HepG2 (cell line): ENCODE results near the gene GDF15.
A peak's percentile ranks its signal among the peaks of the same experiment; 100 is the strongest.

Experiments used
- ATAD3A ChIP-seq: sonication (generic); formaldehyde crosslinking; IDR thresholded peaks from 2 replicates; pipeline ENCODE4 v1.4.0; 2020; ENCODE audit warnings: missing genetic modification reagents
- BHLHE40 ChIP-seq: IDR thresholded peaks from 2 replicates; pipeline ENCODE4 v1.6.1; 2011; ENCODE audit warnings: low read length, improper control_type of control experiment
- EP300 ChIP-seq, 3 experiments: sonication (generic) in 1 of 3; formaldehyde crosslinking in 1 of 3; IDR thresholded peaks; 2 replicates each; pipeline versions ENCODE4 v1.5.1 to v1.6.1; 2011 to 2020; ENCODE audit warnings: low read depth in 2 of 3, low read length in 2 of 3, borderline replicate concordance in 1 of 3, improper control_type of control experiment in 1 of 3, mild to moderate bottlenecking in 1 of 3, missing genetic modification reagents in 1 of 3, moderate library complexity in 1 of 3
- FOSL1 ChIP-seq: sonication (generic); formaldehyde crosslinking; IDR thresholded peaks from 2 replicates; pipeline ENCODE4 v1.9.0; 2021; ENCODE audit warnings: missing genetic modification reagents, borderline replicate concordance
- GLI4 ChIP-seq: sonication (generic); formaldehyde crosslinking; IDR thresholded peaks from 2 replicates; pipeline ENCODE4 v1.5.1; 2020; ENCODE audit warnings: missing genetic modification reagents, mild to moderate bottlenecking, moderate library complexity, borderline replicate concordance
- HIVEP1 ChIP-seq: sonication (generic); formaldehyde crosslinking; IDR thresholded peaks from 2 replicates; pipeline ENCODE4 v1.4.0; 2020; ENCODE audit warnings: mild to moderate bottlenecking, missing genetic modification reagents
- HOXA7 ChIP-seq: sonication (generic); formaldehyde crosslinking; IDR thresholded peaks from 2 replicates; pipeline ENCODE4 v1.8.1; 2022; ENCODE audit warnings: mild to moderate bottlenecking, missing genetic modification reagents, moderate library complexity
- MED1 ChIP-seq: sonication (generic); formaldehyde crosslinking; IDR thresholded peaks from 2 replicates; pipeline ENCODE4 v1.4.0; 2020; ENCODE audit warnings: missing genetic modification reagents
- PPARG ChIP-seq: conservative IDR thresholded peaks from 2 replicates; pipeline ENCODE4 v1.6.1; 2016; ENCODE audit warnings: missing biosample characterization, missing genetic modification reagents
- ZNF24 ChIP-seq: fragments of 450-650 bp; IDR thresholded peaks from 2 replicates; pipeline ENCODE4 v1.6.1; 2017; ENCODE audit warnings: antibody characterized with exemption, mild to moderate bottlenecking
- TF ChIP-seq, protein P1 (sequence below): sonication (generic); formaldehyde crosslinking; IDR thresholded peaks from 2 replicates; pipeline ENCODE4 v1.5.0; 2020; ENCODE audit warnings: missing genetic modification reagents
- TF ChIP-seq, protein P2 (sequence below): sonication (generic); formaldehyde crosslinking; IDR thresholded peaks from 2 replicates; pipeline ENCODE4 v1.4.0; 2020; ENCODE audit warnings: mild to moderate bottlenecking, missing genetic modification reagents
- TF ChIP-seq, protein P3 (sequence below): sonication (generic); formaldehyde crosslinking; IDR thresholded peaks from 2 replicates; pipeline ENCODE4 v1.5.0; 2020; ENCODE audit warnings: mild to moderate bottlenecking, missing genetic modification reagents, borderline replicate concordance
- TF ChIP-seq, protein P4 (sequence below): sonication (generic); formaldehyde crosslinking; IDR thresholded peaks from 2 replicates; pipeline ENCODE4 v1.4.0; 2020; ENCODE audit warnings: low read depth, mild to moderate bottlenecking, missing genetic modification reagents

DNA sequence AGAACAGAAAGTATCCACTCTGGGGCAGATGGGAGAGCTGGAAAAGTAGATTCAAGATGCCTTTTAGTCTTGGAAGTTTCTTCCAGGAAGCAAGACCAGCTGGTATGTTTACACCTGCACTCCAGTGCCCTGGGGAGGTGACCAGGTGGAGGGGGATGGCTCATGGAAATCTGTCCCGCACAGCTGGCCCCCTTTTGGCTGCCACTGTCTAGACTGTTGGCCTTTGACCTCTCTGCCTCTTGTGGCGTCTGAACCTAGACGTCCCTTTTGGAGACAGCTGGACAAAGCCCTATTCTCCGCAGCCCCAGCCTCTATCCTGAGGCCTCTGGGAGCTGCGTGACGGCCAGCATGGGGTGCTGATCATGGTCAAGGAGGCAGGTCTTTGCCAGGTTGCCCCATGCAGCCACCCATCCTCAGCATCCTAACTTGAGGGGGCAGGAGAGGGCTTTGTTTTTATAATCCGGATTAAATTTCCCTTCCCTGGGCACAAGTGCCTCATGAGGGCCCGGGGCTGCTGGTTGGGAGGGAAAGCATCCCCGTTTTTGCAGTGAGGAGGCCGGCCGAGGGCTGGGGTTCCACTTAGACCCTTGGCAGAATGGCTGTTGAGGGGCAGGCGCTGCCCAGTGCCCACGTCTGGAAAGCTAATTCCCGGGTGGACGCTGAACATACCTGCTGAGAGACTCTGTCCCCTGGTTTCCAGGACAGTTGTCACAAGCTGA lies 17.3 kb upstream of the GDF15 start:
- TF ChIP-seq ATAD3A (no peak), ZNF24 (no peak), EP300 (IDR thresholded peaks at IDR 0.05; ENCODE audit: low read depth in 2 of 2, low read length in 2 of 2) (no peak), EP300 (CRISPR knock-in tag; IDR thresholded peaks at IDR 0.05; ENCODE audit: borderline replicate concordance) (no peak), BHLHE40 (no peak), HOXA7 (CRISPR knock-in tag) (no peak), PPARG (CRISPR knock-in tag) (no peak), GLI4 (no peak), FOSL1 (CRISPR knock-in tag) (no peak), HIVEP1 (no peak), MED1 (CRISPR knock-in tag) (peak; percentile 64)
- TF ChIP-seq, protein P1, sequence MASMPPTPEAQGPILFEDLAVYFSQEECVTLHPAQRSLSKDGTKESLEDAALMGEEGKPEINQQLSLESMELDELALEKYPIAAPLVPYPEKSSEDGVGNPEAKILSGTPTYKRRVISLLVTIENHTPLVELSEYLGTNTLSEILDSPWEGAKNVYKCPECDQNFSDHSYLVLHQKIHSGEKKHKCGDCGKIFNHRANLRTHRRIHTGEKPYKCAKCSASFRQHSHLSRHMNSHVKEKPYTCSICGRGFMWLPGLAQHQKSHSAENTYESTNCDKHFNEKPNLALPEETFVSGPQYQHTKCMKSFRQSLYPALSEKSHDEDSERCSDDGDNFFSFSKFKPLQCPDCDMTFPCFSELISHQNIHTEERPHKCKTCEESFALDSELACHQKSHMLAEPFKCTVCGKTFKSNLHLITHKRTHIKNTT (CRISPR knock-in tag), result no peak
- TF ChIP-seq, protein P2, sequence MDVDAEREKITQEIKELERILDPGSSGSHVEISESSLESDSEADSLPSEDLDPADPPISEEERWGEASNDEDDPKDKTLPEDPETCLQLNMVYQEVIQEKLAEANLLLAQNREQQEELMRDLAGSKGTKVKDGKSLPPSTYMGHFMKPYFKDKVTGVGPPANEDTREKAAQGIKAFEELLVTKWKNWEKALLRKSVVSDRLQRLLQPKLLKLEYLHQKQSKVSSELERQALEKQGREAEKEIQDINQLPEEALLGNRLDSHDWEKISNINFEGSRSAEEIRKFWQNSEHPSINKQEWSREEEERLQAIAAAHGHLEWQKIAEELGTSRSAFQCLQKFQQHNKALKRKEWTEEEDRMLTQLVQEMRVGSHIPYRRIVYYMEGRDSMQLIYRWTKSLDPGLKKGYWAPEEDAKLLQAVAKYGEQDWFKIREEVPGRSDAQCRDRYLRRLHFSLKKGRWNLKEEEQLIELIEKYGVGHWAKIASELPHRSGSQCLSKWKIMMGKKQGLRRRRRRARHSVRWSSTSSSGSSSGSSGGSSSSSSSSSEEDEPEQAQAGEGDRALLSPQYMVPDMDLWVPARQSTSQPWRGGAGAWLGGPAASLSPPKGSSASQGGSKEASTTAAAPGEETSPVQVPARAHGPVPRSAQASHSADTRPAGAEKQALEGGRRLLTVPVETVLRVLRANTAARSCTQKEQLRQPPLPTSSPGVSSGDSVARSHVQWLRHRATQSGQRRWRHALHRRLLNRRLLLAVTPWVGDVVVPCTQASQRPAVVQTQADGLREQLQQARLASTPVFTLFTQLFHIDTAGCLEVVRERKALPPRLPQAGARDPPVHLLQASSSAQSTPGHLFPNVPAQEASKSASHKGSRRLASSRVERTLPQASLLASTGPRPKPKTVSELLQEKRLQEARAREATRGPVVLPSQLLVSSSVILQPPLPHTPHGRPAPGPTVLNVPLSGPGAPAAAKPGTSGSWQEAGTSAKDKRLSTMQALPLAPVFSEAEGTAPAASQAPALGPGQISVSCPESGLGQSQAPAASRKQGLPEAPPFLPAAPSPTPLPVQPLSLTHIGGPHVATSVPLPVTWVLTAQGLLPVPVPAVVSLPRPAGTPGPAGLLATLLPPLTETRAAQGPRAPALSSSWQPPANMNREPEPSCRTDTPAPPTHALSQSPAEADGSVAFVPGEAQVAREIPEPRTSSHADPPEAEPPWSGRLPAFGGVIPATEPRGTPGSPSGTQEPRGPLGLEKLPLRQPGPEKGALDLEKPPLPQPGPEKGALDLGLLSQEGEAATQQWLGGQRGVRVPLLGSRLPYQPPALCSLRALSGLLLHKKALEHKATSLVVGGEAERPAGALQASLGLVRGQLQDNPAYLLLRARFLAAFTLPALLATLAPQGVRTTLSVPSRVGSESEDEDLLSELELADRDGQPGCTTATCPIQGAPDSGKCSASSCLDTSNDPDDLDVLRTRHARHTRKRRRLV (CRISPR knock-in tag), result no peak
- TF ChIP-seq, protein P3, sequence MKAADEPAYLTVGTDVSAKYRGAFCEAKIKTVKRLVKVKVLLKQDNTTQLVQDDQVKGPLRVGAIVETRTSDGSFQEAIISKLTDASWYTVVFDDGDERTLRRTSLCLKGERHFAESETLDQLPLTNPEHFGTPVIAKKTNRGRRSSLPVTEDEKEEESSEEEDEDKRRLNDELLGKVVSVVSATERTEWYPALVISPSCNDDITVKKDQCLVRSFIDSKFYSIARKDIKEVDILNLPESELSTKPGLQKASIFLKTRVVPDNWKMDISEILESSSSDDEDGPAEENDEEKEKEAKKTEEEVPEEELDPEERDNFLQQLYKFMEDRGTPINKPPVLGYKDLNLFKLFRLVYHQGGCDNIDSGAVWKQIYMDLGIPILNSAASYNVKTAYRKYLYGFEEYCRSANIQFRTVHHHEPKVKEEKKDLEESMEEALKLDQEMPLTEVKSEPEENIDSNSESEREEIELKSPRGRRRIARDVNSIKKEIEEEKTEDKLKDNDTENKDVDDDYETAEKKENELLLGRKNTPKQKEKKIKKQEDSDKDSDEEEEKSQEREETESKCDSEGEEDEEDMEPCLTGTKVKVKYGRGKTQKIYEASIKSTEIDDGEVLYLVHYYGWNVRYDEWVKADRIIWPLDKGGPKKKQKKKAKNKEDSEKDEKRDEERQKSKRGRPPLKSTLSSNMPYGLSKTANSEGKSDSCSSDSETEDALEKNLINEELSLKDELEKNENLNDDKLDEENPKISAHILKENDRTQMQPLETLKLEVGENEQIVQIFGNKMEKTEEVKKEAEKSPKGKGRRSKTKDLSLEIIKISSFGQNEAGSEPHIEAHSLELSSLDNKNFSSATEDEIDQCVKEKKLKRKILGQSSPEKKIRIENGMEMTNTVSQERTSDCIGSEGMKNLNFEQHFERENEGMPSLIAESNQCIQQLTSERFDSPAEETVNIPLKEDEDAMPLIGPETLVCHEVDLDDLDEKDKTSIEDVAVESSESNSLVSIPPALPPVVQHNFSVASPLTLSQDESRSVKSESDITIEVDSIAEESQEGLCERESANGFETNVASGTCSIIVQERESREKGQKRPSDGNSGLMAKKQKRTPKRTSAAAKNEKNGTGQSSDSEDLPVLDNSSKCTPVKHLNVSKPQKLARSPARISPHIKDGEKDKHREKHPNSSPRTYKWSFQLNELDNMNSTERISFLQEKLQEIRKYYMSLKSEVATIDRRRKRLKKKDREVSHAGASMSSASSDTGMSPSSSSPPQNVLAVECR (CRISPR knock-in tag), result no peak
- TF ChIP-seq, protein P4, sequence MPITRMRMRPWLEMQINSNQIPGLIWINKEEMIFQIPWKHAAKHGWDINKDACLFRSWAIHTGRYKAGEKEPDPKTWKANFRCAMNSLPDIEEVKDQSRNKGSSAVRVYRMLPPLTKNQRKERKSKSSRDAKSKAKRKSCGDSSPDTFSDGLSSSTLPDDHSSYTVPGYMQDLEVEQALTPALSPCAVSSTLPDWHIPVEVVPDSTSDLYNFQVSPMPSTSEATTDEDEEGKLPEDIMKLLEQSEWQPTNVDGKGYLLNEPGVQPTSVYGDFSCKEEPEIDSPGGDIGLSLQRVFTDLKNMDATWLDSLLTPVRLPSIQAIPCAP (CRISPR knock-in tag), result no peak
